ENCODE results near the gene KRTAP25-1. TPM values are rescaled to one million over a fixed set of nuclear protein-coding genes. Genes with fewer than 3 reads are reported as not detected.

The KRTAP25-1 gene
- total RNA-seq, 1 donor from 2014 or later = not detected

GRCh38 chr21:30332681-30333080 lies 43.4 kb upstream of the KRTAP25-1 start:
- DNase-seq (ENCODE audit: low read depth) = no peak
- TF ChIP-seq CTCF (IDR thresholded peaks at IDR 0.05; ENCODE audit: insufficient read depth, low read length, severe bottlenecking) = no peak
- no peak overlapping the region for H3K4me3 ChIP-seq (ENCODE audit: low read depth, low read length)
- FAIRE-seq = no peak
- H3K36me3 ChIP-seq (ENCODE audit: control insufficient read depth, insufficient read depth, low read length) = no peaks in the 10 kb centered on the region
- no peaks in the 10 kb centered on the region for H3K27me3 ChIP-seq (ENCODE audit: control insufficient read depth, insufficient read depth, low read length)

- Histone ChIP-seq H3K4me3 (ENCODE audit: low read depth, low read length) (no peak overlapping the region), H3K27me3 (ENCODE audit: control insufficient read depth, insufficient read depth, low read length) (no peaks in the 10 kb centered on the region), H3K36me3 (ENCODE audit: control insufficient read depth, insufficient read depth, low read length) (no peaks in the 10 kb centered on the region)
- FAIRE-seq (no peak), DNase-seq (ENCODE audit: low read depth) (peak; percentile 37)
- TF ChIP-seq CTCF (IDR thresholded peaks at IDR 0.05; ENCODE audit: insufficient read depth, low read length, severe bottlenecking) = no peak
Observed at GRCh38 chr21:30329203-30329875, 40.0 kb upstream of the KRTAP25-1 start.

GRCh38 chr21:30326390-30326789 lies 37.1 kb upstream of the KRTAP25-1 start:
- FAIRE-seq = no peak
- TF ChIP-seq CTCF (IDR thresholded peaks at IDR 0.05; ENCODE audit: insufficient read depth, low read length, severe bottlenecking) = no peak

GRCh38 chr21:30320215-30320614 lies 30.9 kb upstream of the KRTAP25-1 start, which contains the start of gene KRTAP26-1:
TSS of gene KRTAP26-1 (minus strand) at chr21:30320315. CDS start at chr21:30320035, 280 bp downstream.
- no peak within 1 kb of the TSS for H3K4me3 ChIP-seq (ENCODE audit: low read depth, low read length)
- no peaks in the 10 kb centered on the region for H3K27me3 ChIP-seq (ENCODE audit: control insufficient read depth, insufficient read depth, low read length)
- no peak for FAIRE-seq
- DNase-seq (ENCODE audit: low read depth) = no peak
- no peak for TF ChIP-seq CTCF (IDR thresholded peaks at IDR 0.05; ENCODE audit: insufficient read depth, low read length, severe bottlenecking)
- H3K36me3 ChIP-seq (ENCODE audit: control insufficient read depth, insufficient read depth, low read length) = no peaks in the 10 kb centered on the region

More at GRCh38 chr21:30326390-30326789, 37.1 kb upstream of the KRTAP25-1 start:
- H3K36me3 ChIP-seq (ENCODE audit: control insufficient read depth, insufficient read depth, low read length) = no peaks in the 10 kb centered on the region
- no peaks in the 10 kb centered on the region for H3K27me3 ChIP-seq (ENCODE audit: control insufficient read depth, insufficient read depth, low read length)
- no peak for DNase-seq (ENCODE audit: low read depth)
- no peak overlapping the region for H3K4me3 ChIP-seq (ENCODE audit: low read depth, low read length)

- H3K4me3 ChIP-seq (ENCODE audit: low read depth, low read length) = no peak overlapping the region
- TF ChIP-seq CTCF (IDR thresholded peaks at IDR 0.05; ENCODE audit: insufficient read depth, low read length, severe bottlenecking) = no peak
- FAIRE-seq = no peak
- no peak for DNase-seq (ENCODE audit: low read depth)
- H3K36me3 ChIP-seq (ENCODE audit: control insufficient read depth, insufficient read depth, low read length) = no peaks in the 10 kb centered on the region
- no peaks in the 10 kb centered on the region for H3K27me3 ChIP-seq (ENCODE audit: control insufficient read depth, insufficient read depth, low read length)
Observed at GRCh38 chr21:30315701-30316100, 26.4 kb upstream of the KRTAP25-1 start.

GRCh38 chr21:30306884-30307283 lies 17.6 kb upstream of the KRTAP25-1 start:
- Histone ChIP-seq H3K36me3 (ENCODE audit: control insufficient read depth, insufficient read depth, low read length) (no peaks in the 10 kb centered on the region), H3K4me3 (ENCODE audit: low read depth, low read length) (no peak overlapping the region), H3K27me3 (ENCODE audit: control insufficient read depth, insufficient read depth, low read length) (no peaks in the 10 kb centered on the region)
- TF ChIP-seq CTCF (IDR thresholded peaks at IDR 0.05; ENCODE audit: insufficient read depth, low read length, severe bottlenecking) = no peak
- no peak for FAIRE-seq
- DNase-seq (ENCODE audit: low read depth) = no peak
